ENCODE results near the gene ST6GALNAC3.

The ST6GALNAC3 gene

GRCh38 chr1:76470166-76470565 is 395.6 kb downstream of the ST6GALNAC3 start:
- no peak for DNase-seq

- no peak for DNase-seq
Observed at GRCh38 chr1:76471536-76471935, 397.0 kb downstream of the ST6GALNAC3 start.

GRCh38 chr1:76473591-76473990 is 399.0 kb downstream of the ST6GALNAC3 start:
- DNase-seq = no peak

- DNase-seq = no peak
Observed at GRCh38 chr1:76474922-76475321, 400.4 kb downstream of the ST6GALNAC3 start.

- DNase-seq = no peak
Observed at GRCh38 chr1:76477156-76477555, 402.6 kb downstream of the ST6GALNAC3 start.

- DNase-seq = no peak
Observed at GRCh38 chr1:76480827-76481226, 406.3 kb downstream of the ST6GALNAC3 start.

GRCh38 chr1:76481672-76482071 is 407.1 kb downstream of the ST6GALNAC3 start:
- no peak for DNase-seq

GRCh38 chr1:76482272-76482671 is 407.7 kb downstream of the ST6GALNAC3 start:
- DNase-seq = no peak

GRCh38 chr1:76491737-76492136 is 417.2 kb downstream of the ST6GALNAC3 start:
- DNase-seq = no peak

GRCh38 chr1:76492752-76493430 is 418.3 kb downstream of the ST6GALNAC3 start:
- no peak for DNase-seq

- DNase-seq = no peak
Observed at GRCh38 chr1:76494807-76495206, 420.3 kb downstream of the ST6GALNAC3 start.

GRCh38 chr1:76496871-76497270 is 422.3 kb downstream of the ST6GALNAC3 start:
- DNase-seq = no peak

GRCh38 chr1:76500116-76500515 is 425.6 kb downstream of the ST6GALNAC3 start:
- no peak for DNase-seq

GRCh38 chr1:76501136-76501535 is 426.6 kb downstream of the ST6GALNAC3 start:
- DNase-seq = no peak

- DNase-seq = no peak
Observed at GRCh38 chr1:76501586-76502219, 427.2 kb downstream of the ST6GALNAC3 start.

GRCh38 chr1:76503100-76503499 is 428.6 kb downstream of the ST6GALNAC3 start:
- no peak for DNase-seq

GRCh38 chr1:76503736-76504135 is 429.2 kb downstream of the ST6GALNAC3 start:
- DNase-seq = no peak

GRCh38 chr1:76507376-76507775 is 432.8 kb downstream of the ST6GALNAC3 start:
- DNase-seq = no peak

- no peak for DNase-seq
Observed at GRCh38 chr1:76508871-76509270, 434.3 kb downstream of the ST6GALNAC3 start.

GRCh38 chr1:76510672-76511557 is 436.4 kb downstream of the ST6GALNAC3 start:
- no peak for DNase-seq

GRCh38 chr1:76511558-76512179 is 437.1 kb downstream of the ST6GALNAC3 start:
- DNase-seq = no peak

GRCh38 chr1:76530953-76531352 is 456.4 kb downstream of the ST6GALNAC3 start:
- no peak for DNase-seq

- DNase-seq = no peak
Observed at GRCh38 chr1:76541618-76542017, 467.1 kb downstream of the ST6GALNAC3 start.
